GM23248 (cell line): Measurements from ENCODE around the gene TLCD3A.

Source experiments
- EZH2 ChIP-seq: fragments of 200-600 bp; sonication (generic); IDR thresholded peaks from 2 replicates; pipeline ENCODE4 v1.6.1; 2018; ENCODE audit warnings: antibody characterized with exemption, mild to moderate bottlenecking; ENCODE audit not compliant: insufficient read depth, poor library complexity, severe bottlenecking
- EZH2phosphoT487 ChIP-seq: fragments of 200-600 bp; sonication (generic); IDR thresholded peaks from 2 replicates; pipeline ENCODE4 v1.6.1; 2018; ENCODE audit warnings: antibody characterized with exemption, moderate library complexity, mild to moderate bottlenecking, low read depth; ENCODE audit not compliant: insufficient read depth

- no peak for TF ChIP-seq EZH2
- TF ChIP-seq EZH2phosphoT487: no peak
These were observed 19.7 kb downstream of the TLCD3A start, which contains the start of gene GEMIN4 for GRCh38 chr17:752002-752619.
